ENCODE measurements around the gene KRTAP20-4.

- TF ChIP-seq CTCF (IDR thresholded peaks at IDR 0.05) (no peak), POLR2A (IDR thresholded peaks at IDR 0.05) (no peak)
Observed at GRCh38 chr21:30634906-30635305, 14.5 kb downstream of the KRTAP20-4 start, which contains the start of gene KRTAP20-2.

Measured in ovary (tissue), 3 donors.